ENCODE data around the gene SLC5A10.
"Not testable (repeated sequence)": the region's sequence is repeated elsewhere in the genome, so short reads cannot be mapped to it uniquely, and the experiment has no call there.

SLC5A10 gene

GRCh38 chr17:18948476-18949006, 3.4 kb upstream of the SLC5A10 start:
- DNase-seq, result no peak

- DNase-seq, result no peak
Measured at GRCh38 chr17:18949566-18949965, 2.4 kb upstream of the SLC5A10 start.

- DNase-seq, result no peak
Measured at GRCh38 chr17:18950346-18950745, 1.6 kb upstream of the SLC5A10 start.

- DNase-seq, result no peak
Measured at GRCh38 chr17:18950944-18951905, 740 bp upstream of the SLC5A10 start.

GRCh38 chr17:18953231-18953728, 1.3 kb downstream of the SLC5A10 start:
- no peak for DNase-seq

- no peak for DNase-seq
Measured at GRCh38 chr17:18954321-18954720, 2.4 kb downstream of the SLC5A10 start.

GRCh38 chr17:18955009-18955408, 3.0 kb downstream of the SLC5A10 start:
- no peak for DNase-seq

- DNase-seq, result not testable (repeated sequence)
Measured at GRCh38 chr17:18956021-18956420, 4.1 kb downstream of the SLC5A10 start.

- no peak for DNase-seq
Measured at GRCh38 chr17:18956581-18956980, 4.6 kb downstream of the SLC5A10 start.

- DNase-seq, result no peak
Measured at GRCh38 chr17:18957831-18958230, 5.9 kb downstream of the SLC5A10 start.

GRCh38 chr17:18958611-18959010, 6.6 kb downstream of the SLC5A10 start:
- DNase-seq, result no peak

- DNase-seq, result no peak
Measured at GRCh38 chr17:18959071-18959844, 7.3 kb downstream of the SLC5A10 start.

GRCh38 chr17:18959845-18960240, 7.9 kb downstream of the SLC5A10 start:
- DNase-seq, result no peak

- DNase-seq, result no peak
Measured at GRCh38 chr17:18960241-18960665, 8.3 kb downstream of the SLC5A10 start.

GRCh38 chr17:18960803-18961511, 9.0 kb downstream of the SLC5A10 start:
- DNase-seq, result peak; percentile 76

GRCh38 chr17:18961634-18962493, 9.9 kb downstream of the SLC5A10 start:
- no peak for DNase-seq

- DNase-seq, result no peak
Measured at GRCh38 chr17:18962494-18962815, 10.5 kb downstream of the SLC5A10 start.

GRCh38 chr17:18963126-18964017, 11.4 kb downstream of the SLC5A10 start:
- DNase-seq, result no peak

GRCh38 chr17:18964018-18964351, 12.0 kb downstream of the SLC5A10 start:
- DNase-seq, result no peak

GRCh38 chr17:18964550-18964949, 12.6 kb downstream of the SLC5A10 start:
- no peak for DNase-seq
